Activated CD8-positive, alpha-beta memory T cell treated with anti-CD3 and anti-CD28 coated beads for 36 hours (primary cell): ENCODE data around the gene EMSY. TPM values are rescaled to one million over a fixed set of nuclear protein-coding genes. Genes with fewer than 3 reads are reported as not detected.
"Not testable (repeated sequence)": the region's sequence is repeated elsewhere in the genome, so short reads cannot be mapped to it uniquely, and the experiment has no call there.

Experiments used
- CTCF ChIA-PET: fragments of 350-600 bp; sonication (Branson Sonifier 250); formaldehyde crosslinking; loops from one replicate; lab custom pipeline; 2021; ENCODE audit warnings: antibody characterized with exemption; lab: Charles Lee
- POLR2A ChIA-PET: fragments of 350-600 bp; sonication (Branson Sonifier 250); formaldehyde crosslinking; loops from one replicate; lab custom pipeline; 2021; ENCODE audit warnings: antibody characterized with exemption; lab: Charles Lee
- total RNA-seq, 2 experiments: library from RNA; stranded (reverse); gene quantifications; one replicate each; pipeline ENCODE4 v1.2.3, GENCODE V29; 2021

EMSY gene
- total RNA-seq = 10 to 100 TPM; 22.0 to 26.8 TPM

DNA sequence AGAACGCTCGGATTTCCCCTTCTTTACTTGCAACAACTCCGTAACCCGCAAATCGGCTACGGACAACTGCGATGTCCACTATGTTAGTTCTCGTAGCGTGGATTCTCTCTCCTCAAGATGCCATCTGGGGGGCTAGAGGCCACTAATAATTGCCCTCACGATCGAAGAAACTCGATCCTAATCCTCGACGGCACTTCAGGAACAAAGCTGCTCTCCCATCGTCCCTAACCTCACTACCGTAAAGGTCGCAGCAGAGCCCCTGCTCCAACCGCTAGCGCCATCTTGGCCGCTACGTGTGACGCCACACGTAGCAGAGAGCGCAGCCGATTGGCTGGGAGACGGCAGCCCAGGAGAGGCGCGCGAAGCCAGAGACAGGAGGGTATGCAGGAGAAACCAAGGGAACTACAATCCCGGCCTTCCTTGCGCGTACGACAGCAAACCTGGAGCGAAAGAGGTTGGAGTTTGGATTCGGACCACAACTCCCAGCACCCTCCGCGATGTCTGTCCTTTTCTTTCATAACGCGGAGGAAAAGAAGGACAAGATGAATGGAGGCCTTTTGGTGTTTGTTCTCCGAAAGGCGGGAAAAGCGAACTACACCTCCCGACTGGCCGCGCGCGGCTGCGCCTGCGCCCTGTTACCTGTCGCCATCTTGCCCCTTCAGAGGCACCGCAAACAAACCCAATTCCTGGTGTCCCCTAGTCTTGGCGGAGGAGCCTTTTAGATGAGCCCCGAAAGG is at the start of gene EMSY:
Gene EMSY, plus strand, starts transcription at position 635 of the 737 bp plus-strand sequence. CDS start 1,921 bp downstream, outside the sequence.
- POLR2A ChIA-PET = interaction anchor here (1.9 kb wide), 1 partner anchor 63 kb away, joined by 6 read pairs; the partner anchor contains the start of gene GVQW3
- CTCF ChIA-PET = no interaction called here

- ChIA-PET POLR2A (no interaction called here), CTCF (no interaction called here)
Measured at GRCh38 chr11:76395296-76395695, 49.5 kb upstream of the EMSY start.

DNA sequence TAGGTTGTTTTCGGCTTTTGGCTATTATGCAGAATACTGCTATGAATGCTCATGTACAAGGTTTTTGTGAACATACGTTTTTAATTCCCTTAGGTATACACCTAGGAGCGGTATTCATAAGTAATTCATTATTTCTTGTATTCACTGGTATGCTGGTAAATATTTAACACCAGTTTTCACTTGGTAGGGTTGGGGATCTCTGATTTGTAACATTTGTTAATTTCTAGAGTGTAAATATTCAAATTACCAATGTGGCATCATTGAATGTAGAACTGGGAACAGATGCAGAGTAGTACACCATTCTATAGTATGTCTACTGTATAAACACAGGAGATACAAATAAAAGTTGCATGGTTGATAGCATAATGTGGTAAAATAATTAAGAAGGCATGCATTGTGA is 47.4 kb upstream of the EMSY start:
- POLR2A ChIA-PET = no interaction called here
- CTCF ChIA-PET = no interaction called here

GRCh38 chr11:76400967-76401366 is 43.9 kb upstream of the EMSY start:
- CTCF ChIA-PET = no interaction called here
- POLR2A ChIA-PET = no interaction called here

DNA sequence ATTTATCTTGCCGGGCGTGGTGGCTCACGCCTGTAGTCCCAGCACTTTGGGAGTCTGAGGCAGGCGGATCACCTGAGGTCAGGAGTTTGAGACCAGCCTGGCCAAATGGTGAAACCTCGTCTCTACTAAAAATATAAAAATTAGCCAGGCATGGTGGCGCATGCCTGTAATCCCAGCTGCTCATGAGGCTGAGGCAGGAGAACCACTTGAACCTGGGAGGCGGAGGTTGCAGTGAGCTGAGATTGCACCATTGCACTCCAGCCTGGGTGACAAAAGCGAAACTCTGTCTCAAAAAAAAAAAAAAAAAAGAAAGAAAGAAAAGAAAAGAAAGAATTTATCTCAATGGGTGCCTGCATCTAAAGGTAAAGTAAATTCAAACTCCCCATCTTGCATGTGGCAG is 43.3 kb upstream of the EMSY start:
- CTCF ChIA-PET, POLR2A ChIA-PET: not testable (repeated sequence)

DNA sequence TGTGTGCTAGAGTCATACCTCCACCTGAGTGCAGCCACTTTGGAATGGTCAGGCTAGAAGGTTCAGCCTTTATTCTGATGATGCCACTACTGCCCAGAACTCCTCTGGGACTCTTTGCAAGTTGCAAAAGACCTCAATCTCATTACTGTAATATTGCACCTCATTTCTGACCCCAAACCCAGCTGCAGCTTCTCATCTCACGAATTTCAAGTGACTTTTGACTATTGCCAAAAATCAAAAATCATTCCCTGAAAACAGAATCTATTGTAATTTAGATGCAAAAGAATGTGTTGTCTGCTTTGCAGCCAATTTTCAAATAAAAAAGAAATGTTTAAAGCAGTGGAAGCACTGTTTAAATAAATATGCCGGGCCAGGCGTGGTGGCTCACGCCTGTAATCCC is 38.5 kb upstream of the EMSY start:
- ChIA-PET POLR2A (no interaction called here), CTCF (no interaction called here)

DNA sequence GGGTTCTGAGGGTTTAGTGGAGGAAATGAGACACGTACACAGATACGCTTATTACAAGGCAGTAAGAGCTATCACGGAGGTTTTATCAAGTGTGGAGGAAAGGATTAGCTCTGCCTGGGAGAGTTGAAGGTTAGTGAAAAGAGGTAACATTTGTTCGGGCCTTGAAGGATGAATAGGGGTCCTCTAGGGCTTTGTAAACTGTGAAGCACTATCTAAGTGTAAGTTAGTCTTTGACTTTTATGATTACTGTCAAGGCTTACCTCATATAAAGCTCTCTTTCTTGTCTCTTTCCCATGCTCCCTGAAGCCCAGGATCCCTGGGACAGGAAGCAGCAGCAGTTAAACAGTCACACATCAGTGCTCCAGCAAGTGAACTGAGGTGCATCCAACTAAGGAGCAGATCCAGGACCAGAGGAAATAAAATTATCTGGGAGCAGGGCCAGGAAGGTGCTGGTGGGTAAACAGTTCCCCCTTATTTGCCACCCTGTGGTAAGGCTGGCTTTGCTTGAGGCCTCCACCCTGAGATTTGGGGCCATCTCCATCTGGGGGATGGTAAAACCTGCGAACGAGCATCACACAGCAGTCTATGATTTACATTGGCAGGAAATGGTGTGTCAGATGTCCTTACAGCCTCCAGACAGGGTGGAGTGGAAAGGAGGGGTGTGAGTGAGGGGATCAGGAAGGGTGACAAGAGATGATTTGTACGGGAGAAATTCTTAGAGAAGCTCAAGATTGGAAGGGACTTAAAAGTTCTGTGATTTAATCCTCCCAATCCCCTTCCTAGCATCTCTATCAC is 36.5 kb upstream of the EMSY start:
- ChIA-PET CTCF (no interaction called here), POLR2A (no interaction called here)

DNA sequence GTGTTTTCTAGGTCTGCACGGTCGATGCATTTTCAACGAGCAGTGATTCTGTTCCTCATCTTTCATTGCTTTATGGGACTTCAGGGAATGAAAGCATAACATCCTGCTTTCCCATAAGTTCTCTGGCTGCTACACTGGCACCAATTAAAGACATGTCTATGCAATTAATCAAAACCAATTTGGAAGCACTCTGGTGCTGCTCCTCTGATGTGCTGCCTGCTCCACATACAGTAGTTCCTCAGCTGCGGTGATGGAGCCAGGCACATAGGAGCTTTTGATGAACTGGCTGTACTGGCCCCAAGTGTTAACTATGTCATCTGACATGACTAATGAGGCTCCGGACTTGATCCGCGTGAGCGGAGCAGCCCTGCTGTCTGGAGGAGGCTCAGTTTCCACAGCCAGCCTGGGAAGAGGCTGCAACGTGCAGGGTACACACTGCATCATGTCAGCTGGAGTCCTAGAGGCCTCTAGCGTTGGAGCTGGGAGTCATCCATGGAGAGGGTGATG is 33.9 kb upstream of the EMSY start:
- ChIA-PET POLR2A (no interaction called here), CTCF (interaction anchor here (2.8 kb wide), 1 partner anchor 9 kb away, joined by 6 read pairs; no protein-coding TSS in a partner anchor)

DNA sequence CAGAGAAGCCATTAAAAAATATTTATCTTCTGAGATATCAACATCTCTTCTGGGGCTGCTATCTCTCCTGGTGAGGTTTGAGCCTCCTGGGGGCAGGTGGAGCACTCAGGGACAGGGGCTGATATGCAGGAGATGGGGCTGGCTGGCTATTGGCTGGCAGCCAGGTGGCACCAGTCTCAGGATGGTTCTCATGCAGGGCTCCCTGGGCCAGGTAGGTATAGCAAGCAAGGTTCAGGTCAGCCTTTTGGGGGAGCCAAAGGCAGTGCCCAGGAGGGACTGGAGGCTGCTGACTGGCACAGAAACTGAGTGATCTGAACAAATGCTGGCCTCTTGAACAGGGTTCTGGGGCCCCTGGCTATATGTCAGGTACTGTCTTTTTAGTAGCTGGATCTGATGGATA is 29.7 kb upstream of the EMSY start:
- ChIA-PET POLR2A (no interaction called here), CTCF (no interaction called here)

DNA sequence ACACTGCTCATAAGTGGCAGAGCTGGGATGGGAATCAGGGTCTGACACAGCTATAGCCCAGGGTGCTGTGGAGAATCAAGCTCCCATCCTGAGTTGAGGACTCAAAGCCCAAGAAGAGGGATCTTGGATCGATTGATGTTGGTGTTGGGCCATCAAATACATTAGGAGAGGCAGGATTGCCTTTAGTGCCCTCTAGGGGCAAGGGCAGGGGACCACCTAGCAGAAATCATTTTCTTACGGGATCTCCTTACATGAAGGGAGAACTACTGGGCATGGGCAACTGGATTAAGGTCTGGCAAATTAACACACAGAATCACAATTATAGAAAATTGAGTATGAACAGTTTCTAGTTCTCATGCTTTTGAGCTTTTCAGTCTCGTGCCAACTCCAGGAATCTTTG is 24.9 kb upstream of the EMSY start:
- POLR2A ChIA-PET = no interaction called here
- CTCF ChIA-PET = interaction anchor here (0.7 to 1.7 kb wide), 5 partner anchors 8 to 101 kb away, joined by 3 to 6 read pairs (median 3); no protein-coding TSS in a partner anchor

- ChIA-PET POLR2A (no interaction called here), CTCF (no interaction called here)
Measured at GRCh38 chr11:76424379-76424778, 20.4 kb upstream of the EMSY start.

GRCh38 chr11:76424891-76425290 is 19.9 kb upstream of the EMSY start:
- ChIA-PET POLR2A (no interaction called here), CTCF (no interaction called here)

DNA sequence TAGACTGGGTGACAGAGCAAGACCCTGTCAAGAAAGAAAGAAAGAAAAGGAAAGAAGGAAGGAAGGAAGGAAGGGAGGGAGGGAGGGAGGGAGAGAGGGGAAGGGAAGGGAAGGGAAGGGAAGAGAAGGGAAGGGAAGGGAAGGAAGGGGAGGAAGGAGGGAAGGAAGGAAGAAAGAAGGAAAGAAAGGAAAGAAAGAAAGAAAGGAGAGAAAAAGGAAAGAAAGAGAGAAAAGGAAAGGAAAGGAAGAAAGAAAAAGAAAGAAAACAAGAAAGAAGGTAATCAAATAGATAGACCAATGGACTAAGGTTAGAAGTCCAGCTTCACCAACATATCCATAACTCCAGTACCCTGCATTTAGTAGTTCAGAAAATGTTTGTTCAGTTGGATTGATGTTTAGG is 18.2 kb upstream of the EMSY start:
- ChIA-PET POLR2A (no interaction called here), CTCF (no interaction called here)

GRCh38 chr11:76436020-76436419 is 8.8 kb upstream of the EMSY start:
- CTCF ChIA-PET = no interaction called here
- POLR2A ChIA-PET = no interaction called here

DNA sequence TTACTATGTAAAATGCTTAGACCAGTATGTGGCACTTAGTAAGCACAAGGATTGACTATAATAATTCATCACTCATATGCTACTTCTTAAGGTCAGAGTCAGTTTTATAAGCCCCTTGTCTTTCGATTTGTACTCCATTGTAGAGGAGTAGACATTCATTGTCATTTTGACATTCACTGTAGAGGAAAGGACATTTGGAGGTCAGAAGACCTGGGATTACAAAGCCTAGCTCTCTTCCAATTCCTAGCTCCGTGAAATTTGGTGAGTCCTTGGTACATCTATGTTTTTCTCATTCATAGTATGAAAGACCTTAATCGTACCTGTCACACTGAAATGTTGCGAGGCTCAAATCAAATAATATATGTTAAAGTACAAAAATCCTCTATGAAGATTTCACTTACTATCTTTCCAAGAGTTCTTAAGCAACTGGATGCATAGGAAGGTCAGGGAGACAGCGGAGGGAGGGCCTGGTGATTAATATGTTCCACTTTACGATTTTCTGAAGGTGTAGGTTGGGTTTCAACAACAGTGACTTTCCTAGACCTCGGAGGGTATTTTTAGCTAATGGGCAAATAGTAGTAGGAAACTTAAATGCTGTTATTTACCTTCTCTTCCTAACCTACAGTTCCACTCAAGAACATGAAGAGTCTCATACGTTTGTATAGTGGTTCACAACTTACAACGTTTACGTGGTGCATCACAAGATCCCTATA is 1.4 kb upstream of the EMSY start:
- CTCF ChIA-PET = no interaction called here
- POLR2A ChIA-PET = no interaction called here

- POLR2A ChIA-PET = no interaction called here
Measured at GRCh38 chr11:76444065-76444383, 794 bp upstream of the EMSY start.

DNA sequence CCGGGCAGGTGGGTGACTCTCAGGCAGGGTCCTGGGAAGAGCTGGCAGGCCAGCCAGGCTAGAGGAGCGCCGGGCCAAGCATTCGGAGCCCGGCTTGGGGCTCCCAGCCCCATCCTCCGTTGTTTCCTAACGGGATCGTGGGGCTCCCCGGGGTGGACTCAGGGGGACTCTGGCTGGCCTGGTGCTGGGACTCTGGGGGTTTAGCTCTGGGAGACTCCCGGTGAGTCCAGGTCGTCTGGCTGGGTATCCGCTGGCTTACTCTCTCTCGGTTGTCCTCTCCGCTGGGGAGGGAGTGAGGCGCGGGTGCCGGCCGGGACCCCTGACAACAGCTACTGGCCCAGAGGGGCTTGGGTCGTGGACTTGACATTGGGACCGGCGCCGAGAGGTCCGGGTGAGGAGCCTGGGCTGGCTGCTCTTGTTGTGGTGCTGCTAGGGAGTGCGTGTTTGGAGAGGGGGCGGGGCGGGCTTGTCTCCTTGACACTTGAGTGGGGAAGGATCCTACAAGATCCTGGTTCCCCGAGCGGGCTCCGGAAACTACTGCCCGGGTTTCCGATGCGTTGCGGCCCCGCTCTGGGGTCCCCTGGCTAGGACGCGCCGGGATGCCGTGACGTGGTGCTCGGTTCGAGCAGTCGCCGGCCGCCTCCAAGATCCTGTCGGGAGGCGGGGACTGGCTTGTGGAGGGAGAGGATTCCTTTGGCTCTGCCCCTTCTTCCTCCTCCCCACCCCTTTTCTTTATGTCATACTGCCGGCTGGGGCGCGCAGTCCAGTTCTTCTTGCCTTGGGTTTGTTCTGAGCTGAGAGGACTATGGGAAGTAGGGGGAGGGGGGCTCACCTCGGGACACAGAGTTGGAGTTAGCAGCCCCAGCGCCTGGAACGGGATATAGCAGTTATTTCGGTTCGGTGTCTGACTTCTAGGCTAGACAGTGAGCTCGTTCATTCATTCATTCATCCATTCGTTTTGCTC is 585 bp downstream of the EMSY start:
- ChIA-PET CTCF (interaction anchor here (1.8 kb wide), 1 partner anchor 65 kb away, joined by 4 read pairs; no protein-coding TSS in a partner anchor), POLR2A (interaction anchor here (0.6 to 1.9 kb wide), 2 partner anchors 64 to 212 kb away, joined by 3 to 6 read pairs; partner anchors contain the start of gene GVQW3)

More at GRCh38 chr11:76444065-76444383, 794 bp upstream of the EMSY start:
- CTCF ChIA-PET = no interaction called here

GRCh38 chr11:76448506-76448905 is 3.7 kb downstream of the EMSY start:
- POLR2A ChIA-PET = no interaction called here
- CTCF ChIA-PET = no interaction called here

GRCh38 chr11:76453248-76453647 is 8.4 kb downstream of the EMSY start:
- CTCF ChIA-PET = no interaction called here
- POLR2A ChIA-PET = no interaction called here
